ENCODE results near the gene LARP4B.

The LARP4B gene

DNA sequence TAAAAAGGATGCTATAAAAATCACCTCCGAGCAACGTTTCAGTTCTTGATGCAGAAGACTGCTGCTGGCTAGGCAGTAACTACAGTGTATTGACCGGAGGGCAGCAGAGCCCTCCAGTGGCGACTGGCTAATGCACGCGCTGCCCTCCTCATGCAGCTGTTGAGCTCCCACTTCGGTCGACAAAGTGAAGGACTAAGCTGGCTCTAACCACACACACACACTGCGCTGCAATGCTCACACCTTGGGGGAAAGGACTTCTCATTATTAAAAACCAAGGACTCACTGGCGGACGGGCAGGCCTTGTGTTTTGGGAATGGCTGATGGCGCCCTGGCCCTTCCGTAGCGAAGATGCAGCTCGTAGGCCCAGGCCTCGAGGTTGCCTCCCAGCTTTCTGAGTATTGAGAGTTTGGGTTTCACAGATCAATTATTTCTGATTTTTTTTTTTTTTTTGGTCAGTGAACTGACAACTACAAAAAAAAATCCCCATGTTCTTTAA lies 121.1 kb downstream of the LARP4B start:
- CTCF ChIA-PET: interaction anchor here (0.7 to 1.2 kb wide), 4 partner anchors 8 to 298 kb away, joined by 3 to 8 read pairs (median 4); no protein-coding TSS in a partner anchor
- peaks cover 20 to 93% of the 10 kb centered on the region in 2 experiments for H3K36me3 ChIP-seq (ENCODE audit: control insufficient read depth in 2 of 2, insufficient read depth in 1 of 2, low read length in 2 of 2)

DNA sequence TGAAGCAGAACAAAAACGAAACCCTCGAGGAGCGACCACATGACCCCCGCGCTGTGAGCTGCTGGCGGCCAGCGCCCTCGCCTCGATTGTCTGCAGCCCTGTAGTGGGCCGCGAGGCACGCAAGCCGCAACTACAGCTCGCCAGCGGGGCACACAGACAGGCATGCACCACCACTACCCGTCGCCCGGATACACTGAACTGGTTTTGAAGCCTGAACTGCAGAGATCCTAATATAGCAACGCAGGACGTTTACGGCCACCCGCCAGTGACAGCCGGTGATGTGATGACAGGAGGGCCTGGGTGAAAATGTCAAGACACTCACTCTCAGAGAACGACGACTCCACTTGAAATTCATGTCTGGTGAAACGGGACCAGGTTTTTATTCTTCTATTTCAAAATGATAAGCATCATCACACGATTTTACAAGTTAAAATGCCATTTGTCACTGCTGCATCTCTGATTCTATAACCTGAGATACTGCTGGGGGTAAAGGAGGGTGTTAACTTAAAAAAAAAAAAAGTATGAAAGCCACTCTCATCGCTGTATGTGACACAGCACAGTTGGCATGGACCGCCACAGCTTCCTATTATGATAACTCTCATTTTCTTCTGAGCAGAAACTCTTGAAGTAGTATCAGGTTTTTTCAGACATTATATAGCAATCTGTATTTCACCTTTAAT lies 121.7 kb downstream of the LARP4B start:
- Histone ChIP-seq H3K36me3 (ENCODE audit: control insufficient read depth in 2 of 2, insufficient read depth in 1 of 2, low read length in 2 of 2) (peaks cover 14 to 89% of the 10 kb centered on the region in 2 experiments), H3K4me3 (ENCODE audit: low read depth, low read length) (no peak overlapping the region), H3K27ac (ENCODE audit: extremely low read depth, low read depth, low read length) (no peak overlapping the region), H3K4me1 (ENCODE audit: control insufficient read depth, insufficient read depth, low read length) (no peaks in the 10 kb centered on the region), H3K9me3 (ENCODE audit: control insufficient read depth, insufficient read depth, low read depth, low read length) (no peaks in the 10 kb centered on the region)
- ChIA-PET CTCF (interaction anchor here (0.5 to 1.2 kb wide), 4 partner anchors 9 to 298 kb away, joined by 3 to 8 read pairs (median 3); no protein-coding TSS in a partner anchor), POLR2A (no interaction called here)
- TF ChIP-seq, protein P1, sequence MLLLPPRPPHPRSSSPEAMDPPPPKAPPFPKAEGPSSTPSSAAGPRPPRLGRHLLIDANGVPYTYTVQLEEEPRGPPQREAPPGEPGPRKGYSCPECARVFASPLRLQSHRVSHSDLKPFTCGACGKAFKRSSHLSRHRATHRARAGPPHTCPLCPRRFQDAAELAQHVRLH (tag by site-specific recombination; IDR thresholded peaks at IDR 0.05): no peak
- TF ChIP-seq ZNF391 (tag by site-specific recombination; IDR thresholded peaks at IDR 0.05; ENCODE audit: borderline replicate concordance, low read depth) (no peak), ZNF785 (tag by site-specific recombination; IDR thresholded peaks at IDR 0.05) (no peak), ZNF248 (tag by site-specific recombination; IDR thresholded peaks at IDR 0.05) (no peak), ZNF366 (tag by site-specific recombination; conservative IDR thresholded peaks at IDR 0.05) (no peak), ZNF302 (tag by site-specific recombination; IDR thresholded peaks at IDR 0.05; ENCODE audit: low read depth) (no peak), ZNF2 (tag by site-specific recombination; IDR thresholded peaks at IDR 0.05) (no peak), ZNF747 (tag by site-specific recombination; IDR thresholded peaks at IDR 0.05) (no peak), ZNF121 (tag by site-specific recombination; IDR thresholded peaks at IDR 0.05) (no peak), ZNF223 (tag by site-specific recombination; IDR thresholded peaks at IDR 0.05) (no peak), ZNF596 (tag by site-specific recombination; IDR thresholded peaks at IDR 0.05) (no peak), ZNF555 (tag by site-specific recombination; conservative IDR thresholded peaks at IDR 0.05) (no peak), ZNF658 (tag by site-specific recombination; IDR thresholded peaks at IDR 0.05) (no peak)
- TF ChIP-seq, protein P2, sequence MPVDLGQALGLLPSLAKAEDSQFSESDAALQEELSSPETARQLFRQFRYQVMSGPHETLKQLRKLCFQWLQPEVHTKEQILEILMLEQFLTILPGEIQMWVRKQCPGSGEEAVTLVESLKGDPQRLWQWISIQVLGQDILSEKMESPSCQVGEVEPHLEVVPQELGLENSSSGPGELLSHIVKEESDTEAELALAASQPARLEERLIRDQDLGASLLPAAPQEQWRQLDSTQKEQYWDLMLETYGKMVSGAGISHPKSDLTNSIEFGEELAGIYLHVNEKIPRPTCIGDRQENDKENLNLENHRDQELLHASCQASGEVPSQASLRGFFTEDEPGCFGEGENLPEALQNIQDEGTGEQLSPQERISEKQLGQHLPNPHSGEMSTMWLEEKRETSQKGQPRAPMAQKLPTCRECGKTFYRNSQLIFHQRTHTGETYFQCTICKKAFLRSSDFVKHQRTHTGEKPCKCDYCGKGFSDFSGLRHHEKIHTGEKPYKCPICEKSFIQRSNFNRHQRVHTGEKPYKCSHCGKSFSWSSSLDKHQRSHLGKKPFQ (tag by site-specific recombination; IDR thresholded peaks at IDR 0.05): no peak
- TF ChIP-seq, protein P3, sequence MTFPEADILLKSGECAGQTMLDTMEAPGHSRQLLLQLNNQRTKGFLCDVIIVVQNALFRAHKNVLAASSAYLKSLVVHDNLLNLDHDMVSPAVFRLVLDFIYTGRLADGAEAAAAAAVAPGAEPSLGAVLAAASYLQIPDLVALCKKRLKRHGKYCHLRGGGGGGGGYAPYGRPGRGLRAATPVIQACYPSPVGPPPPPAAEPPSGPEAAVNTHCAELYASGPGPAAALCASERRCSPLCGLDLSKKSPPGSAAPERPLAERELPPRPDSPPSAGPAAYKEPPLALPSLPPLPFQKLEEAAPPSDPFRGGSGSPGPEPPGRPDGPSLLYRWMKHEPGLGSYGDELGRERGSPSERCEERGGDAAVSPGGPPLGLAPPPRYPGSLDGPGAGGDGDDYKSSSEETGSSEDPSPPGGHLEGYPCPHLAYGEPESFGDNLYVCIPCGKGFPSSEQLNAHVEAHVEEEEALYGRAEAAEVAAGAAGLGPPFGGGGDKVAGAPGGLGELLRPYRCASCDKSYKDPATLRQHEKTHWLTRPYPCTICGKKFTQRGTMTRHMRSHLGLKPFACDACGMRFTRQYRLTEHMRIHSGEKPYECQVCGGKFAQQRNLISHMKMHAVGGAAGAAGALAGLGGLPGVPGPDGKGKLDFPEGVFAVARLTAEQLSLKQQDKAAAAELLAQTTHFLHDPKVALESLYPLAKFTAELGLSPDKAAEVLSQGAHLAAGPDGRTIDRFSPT (tag by site-specific recombination; IDR thresholded peaks at IDR 0.05): no peak

More for the DNA sequence above, 121.1 kb downstream of the LARP4B start:
- TF ChIP-seq ZNF501 (tag by site-specific recombination; IDR thresholded peaks at IDR 0.05) (no peak), KLF16 (tag by site-specific recombination; IDR thresholded peaks at IDR 0.05) (no peak), ZNF701 (tag by site-specific recombination; IDR thresholded peaks at IDR 0.05) (no peak), ZNF654 (tag by site-specific recombination; IDR thresholded peaks at IDR 0.05; ENCODE audit: low read depth) (peak; percentile 35), SCRT2 (tag by site-specific recombination; IDR thresholded peaks at IDR 0.05) (0 out of 2 replicates have a peak, but pooled peaks have one; percentile 21), GLIS1 (tag by site-specific recombination; IDR thresholded peaks at IDR 0.05) (no peak), ZNF2 (tag by site-specific recombination; IDR thresholded peaks at IDR 0.05) (0 out of 2 replicates have a peak, but pooled peaks have one; percentile 56)
- TF ChIP-seq, protein P4, sequence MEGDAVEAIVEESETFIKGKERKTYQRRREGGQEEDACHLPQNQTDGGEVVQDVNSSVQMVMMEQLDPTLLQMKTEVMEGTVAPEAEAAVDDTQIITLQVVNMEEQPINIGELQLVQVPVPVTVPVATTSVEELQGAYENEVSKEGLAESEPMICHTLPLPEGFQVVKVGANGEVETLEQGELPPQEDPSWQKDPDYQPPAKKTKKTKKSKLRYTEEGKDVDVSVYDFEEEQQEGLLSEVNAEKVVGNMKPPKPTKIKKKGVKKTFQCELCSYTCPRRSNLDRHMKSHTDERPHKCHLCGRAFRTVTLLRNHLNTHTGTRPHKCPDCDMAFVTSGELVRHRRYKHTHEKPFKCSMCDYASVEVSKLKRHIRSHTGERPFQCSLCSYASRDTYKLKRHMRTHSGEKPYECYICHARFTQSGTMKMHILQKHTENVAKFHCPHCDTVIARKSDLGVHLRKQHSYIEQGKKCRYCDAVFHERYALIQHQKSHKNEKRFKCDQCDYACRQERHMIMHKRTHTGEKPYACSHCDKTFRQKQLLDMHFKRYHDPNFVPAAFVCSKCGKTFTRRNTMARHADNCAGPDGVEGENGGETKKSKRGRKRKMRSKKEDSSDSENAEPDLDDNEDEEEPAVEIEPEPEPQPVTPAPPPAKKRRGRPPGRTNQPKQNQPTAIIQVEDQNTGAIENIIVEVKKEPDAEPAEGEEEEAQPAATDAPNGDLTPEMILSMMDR (tag by site-specific recombination; IDR thresholded peaks at IDR 0.05): peak; percentile 21; the same call in 1 of the 2 replicates
- POLR2A ChIA-PET: interaction anchor here (0.6 to 0.7 kb wide), 2 partner anchors 38 to 77 kb away, joined by 3 to 4 read pairs; no protein-coding TSS in a partner anchor
- no peaks in the 10 kb centered on the region for H3K9me3 ChIP-seq (ENCODE audit: control insufficient read depth, insufficient read depth, low read depth, low read length)
- no peak overlapping the region for H3K4me3 ChIP-seq (ENCODE audit: low read depth, low read length)
- no peak overlapping the region for H3K27ac ChIP-seq (ENCODE audit: extremely low read depth, low read depth, low read length)
- no peaks in the 10 kb centered on the region for H3K4me1 ChIP-seq (ENCODE audit: control insufficient read depth, insufficient read depth, low read length)
